Activated CD8-positive, alpha-beta memory T cell treated with anti-CD3 and anti-CD28 coated beads, Interleukin-2, amount 50 U/mL, for 1 hour (primary cell): ENCODE results near the gene PDE4D.
"Not testable (repeated sequence)": the region's sequence is repeated elsewhere in the genome, so short reads cannot be mapped to it uniquely, and the experiment has no call there.

ENCODE experiments used
- DNase-seq: peaks from one replicate; pipeline ENCODE4 v3.0.0-alpha.2; 2020; ENCODE audit errors: extremely low read depth

Gene PDE4D

DNA sequence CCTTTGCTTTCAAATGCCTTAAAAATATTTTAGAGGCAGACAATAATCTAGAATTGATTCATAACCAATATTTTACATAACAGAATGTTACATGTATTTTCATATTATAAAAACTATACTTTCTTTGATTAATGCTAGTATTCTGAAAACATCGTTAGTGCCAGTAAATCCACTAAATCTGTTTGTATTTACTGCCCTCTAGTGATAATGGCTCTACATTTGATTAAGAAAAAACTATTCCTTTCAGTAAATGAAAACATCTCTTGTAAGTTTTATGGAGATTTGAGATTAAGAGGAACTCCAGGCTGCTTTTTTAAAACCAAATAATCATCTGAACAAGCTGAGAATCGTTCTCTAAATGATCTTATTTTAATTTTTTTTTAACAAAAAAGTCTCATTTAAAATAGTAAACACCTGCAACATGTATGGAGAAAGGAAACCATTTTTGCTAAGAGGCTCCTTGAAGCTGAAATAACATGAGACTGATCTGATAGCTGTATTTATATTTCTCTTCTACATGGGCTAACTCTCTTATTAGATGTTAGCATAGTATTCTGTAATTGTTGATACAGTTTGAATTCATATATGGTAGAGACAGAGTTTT lies 886.0 kb downstream of the PDE4D start:
- no peak for DNase-seq

DNA sequence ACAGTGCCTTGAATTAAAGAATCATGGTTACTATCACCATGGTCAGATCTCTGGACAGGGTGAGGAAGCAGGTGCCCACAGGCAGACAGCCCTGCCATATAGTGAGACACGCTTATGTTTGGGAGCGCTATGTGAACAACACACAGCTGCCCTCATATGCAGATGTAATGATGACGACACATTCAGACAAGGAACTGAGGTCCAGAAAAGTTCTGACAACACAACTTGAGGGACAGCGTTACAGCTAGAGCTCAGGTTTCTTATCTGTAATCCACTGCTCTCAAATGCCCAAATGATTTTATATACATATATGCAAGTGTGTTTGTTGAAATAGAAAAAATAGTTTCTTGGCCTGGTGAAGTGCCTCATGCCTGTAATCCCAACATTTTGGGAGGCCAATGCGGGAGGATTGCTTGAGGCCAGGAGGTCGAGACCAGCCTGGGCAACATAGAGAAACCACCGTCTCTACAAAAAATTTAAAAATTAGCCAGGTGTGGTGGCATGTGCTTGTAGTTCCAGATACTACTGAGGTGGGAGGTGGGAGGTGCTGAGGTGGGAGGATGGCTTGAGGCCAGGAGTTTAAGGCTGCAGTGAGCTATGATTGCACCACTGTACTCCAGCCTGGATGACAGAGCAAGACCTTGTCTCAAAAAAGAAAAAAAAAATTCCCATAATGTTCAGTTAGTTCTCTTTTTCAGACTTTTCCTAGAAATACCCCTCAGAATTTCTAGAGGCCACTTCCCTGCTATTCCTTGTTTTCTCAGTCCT lies 887.4 kb downstream of the PDE4D start:
- no peak for DNase-seq

DNA sequence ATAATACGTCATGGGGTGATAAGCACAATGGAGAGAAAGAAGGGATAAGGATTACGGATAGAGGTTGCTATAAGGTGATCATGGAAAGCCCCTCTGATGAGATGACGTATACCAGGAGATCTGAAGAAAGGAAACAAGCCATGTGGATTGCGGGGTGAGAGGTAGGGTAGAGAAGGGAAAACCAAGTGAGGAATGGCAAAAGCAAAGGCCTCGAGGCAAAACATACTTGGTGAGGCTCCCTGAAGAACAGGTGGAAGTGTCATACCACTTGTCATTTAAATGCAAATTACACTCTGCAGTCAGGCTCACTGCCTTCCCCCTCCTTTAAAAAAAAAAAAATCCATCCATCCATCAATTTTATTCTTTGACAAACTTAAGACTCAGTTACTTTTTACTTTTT lies 889.9 kb downstream of the PDE4D start:
- DNase-seq = no peak

DNA sequence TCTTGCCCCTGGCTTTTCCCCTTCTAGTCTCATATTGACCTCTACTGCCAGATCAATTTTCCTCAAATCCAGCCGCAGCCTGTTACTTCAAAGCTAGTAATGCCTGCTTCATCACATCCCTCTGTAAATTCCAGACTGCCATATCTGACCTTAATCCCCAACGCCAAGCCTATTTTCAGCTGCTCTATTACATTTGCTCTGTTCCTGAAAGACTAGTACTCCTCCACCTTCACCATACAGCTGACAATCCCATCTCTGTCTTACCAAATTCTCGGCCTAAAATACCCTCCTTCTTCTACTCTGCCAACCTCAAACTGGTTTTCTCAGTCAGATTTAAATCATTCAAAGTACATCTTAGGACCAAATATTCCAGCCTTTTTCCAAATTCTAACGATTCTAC lies 890.4 kb downstream of the PDE4D start:
- no peak for DNase-seq

DNA sequence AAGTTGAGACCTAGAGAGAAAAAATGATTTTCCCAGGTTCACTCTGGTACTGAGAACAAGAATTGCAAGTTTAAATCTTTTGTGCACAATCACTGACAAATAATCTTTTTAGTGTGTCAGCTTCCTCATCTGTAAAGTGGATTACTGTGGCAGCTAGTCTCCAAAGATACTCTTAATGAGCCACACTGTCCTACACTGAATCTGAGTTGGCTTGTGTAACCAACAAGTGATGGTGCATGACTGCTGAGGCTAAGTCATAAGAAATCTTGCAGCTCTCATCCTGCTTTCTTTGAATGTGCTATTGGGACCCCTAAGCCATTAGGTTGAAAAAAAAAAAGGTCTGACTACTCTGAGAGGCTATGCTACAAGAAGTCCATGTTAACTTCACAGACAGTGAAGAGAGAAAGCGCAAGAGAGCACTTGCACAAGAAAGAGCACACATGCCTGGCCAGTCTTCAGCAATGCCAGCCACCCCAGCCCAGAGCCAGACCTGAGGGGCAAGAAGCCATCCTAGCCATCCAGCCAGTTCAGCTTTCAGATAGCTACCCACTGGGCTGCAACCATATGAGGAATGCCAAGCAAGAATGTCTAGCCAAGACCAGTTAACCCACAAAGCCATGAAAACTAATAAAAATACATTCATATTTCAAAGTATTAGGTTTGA lies 891.2 kb downstream of the PDE4D start:
- no peak for DNase-seq

DNA sequence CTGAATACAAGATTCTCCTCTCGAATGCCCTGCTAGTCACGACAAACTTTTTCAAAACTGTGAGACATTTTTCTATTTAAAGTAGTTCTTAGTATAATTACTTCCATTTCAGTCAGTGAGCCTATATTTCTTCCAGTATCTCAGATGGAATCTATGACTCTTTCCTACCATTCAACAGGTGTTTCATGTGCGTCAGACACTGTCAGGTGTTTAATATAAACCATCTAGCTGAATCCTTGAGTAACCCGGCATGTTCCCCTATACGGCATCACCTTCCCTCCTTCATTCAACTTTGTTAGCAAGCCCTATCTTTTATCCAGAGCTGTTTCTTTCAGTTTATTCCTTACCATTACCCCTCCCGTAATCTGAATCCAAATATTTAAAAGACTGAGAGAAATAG lies 891.8 kb downstream of the PDE4D start:
- DNase-seq = no peak

DNA sequence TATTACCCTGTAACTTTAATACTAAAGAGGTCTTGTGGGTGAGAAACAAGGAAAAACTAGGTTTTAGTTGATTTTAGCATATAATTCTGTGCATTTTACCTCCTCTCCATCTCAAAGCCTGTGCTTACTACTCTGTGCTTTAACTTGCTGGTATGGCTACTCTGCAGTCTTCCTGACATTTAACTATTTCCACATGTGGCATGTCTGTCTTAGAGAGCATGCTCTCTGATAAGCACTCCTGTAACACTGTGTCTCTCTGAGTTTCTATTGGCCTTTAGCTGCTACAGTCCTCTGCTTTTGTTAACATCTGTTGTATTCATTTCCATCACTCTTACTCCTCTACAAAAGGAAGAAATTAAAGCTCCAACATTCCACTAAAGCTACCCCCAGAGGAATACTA lies 892.4 kb downstream of the PDE4D start:
- no peak for DNase-seq

DNA sequence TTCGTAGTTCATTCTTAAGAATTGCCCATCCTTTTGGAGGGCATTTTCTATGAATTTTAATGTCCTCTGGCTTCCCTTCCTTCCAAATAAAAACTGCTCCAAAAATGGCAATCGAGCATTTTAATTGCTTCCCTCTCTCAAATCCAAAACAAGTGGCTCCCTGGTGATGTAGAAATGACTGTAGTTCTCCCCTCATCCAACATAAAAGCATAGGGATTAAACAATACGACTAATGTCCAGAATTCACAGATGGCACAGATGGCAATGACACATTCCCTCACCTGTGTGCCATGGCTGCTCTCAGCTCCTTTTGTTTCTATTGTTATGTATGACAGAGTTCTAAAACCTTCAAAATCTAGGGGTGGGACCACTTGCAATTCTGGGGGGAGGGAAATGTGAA lies 893.3 kb downstream of the PDE4D start:
- no peak for DNase-seq

DNA sequence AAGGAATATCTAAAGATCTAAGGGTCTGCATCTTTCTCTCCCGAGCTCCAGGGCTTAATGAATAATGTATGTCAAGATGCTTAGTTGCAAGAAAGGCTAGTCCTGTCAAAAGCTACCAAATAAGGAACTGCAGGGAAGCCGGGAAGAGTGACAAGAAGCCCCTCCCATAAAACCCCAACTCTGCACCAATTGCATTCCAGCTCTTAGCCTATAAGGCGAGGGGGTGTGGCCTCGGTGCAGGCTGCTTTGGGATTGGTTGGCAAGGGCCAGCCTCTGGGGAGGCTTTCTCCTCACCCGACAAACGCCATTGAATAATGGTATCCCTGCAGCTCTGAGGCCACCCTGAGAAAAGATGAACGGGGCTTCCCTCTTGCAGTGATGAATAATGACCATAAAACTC lies 893.7 kb downstream of the PDE4D start:
- no peak for DNase-seq

DNA sequence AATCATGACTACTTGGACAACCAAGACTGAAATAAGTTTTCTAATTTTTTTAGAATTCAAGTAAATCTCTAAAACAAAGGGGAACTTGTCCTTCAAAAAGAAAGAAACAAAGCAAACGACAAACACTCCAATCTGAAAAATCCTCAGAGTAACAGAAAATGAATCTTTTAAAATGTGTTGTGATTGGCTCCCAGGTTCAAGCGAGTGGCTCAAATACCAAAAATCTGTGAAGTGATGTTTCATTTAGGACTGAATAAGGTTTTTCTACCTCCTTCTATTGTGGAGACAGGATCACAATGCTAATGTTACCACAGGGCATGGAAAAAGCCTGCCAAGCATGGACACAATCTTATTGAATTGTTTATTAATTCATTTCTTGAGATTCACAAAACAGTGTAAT lies 895.0 kb downstream of the PDE4D start:
- DNase-seq = no peak

DNA sequence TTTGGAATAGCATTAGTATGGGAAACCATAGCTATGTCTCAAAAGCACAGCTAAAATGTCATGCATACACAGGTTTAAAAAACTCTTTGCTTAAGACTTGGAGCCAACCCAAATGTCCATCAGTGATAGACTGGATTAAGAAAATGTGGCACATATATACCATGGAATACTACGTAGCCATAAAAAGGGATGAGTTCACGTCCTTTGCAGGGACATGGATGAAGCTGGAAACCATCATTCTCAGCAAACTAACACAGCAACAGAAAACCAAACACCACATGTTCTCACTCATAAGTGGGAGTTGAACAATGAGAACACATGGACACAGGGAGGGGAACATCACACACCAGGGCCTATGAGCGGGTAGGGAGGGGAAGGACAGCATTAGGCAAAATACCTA lies 897.7 kb downstream of the PDE4D start:
- not testable (repeated sequence) for DNase-seq

DNA sequence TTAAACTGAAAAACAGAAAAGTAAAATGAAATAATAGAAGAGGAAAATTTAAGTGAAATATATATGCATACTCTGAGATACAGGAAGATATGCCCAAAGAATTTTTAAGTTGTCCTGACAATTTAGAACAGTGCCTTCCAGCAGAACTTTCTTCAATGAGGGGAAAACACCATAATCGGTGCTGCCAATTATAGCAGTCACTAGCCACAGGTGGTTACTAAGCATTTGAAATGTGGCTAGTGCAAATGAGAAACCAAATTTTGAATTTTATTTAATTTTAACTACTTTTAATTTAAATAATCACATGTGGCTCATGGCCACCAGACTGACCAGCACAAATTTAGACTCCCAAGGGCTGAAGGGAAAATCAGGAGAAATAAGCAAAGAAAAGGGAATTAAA lies 900.1 kb downstream of the PDE4D start:
- DNase-seq = no peak

DNA sequence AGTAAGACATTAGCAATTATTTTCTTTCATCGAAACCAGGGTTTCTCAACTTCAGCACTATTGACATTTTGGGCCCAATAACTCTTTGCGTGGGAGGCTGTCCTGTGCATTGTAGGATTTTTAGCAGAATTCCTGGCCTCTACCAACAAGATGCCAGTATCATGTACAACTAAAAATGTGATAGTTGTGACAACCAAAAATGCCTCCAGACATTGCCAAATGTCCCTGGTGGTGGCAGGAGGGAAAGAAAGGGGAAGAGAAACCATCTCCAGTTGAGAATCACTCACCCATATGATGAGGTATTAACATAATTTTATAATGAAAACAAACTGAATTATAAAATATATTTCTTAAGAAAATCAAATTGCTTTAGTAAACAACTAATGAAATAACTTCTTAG lies 904.6 kb downstream of the PDE4D start:
- DNase-seq = no peak

DNA sequence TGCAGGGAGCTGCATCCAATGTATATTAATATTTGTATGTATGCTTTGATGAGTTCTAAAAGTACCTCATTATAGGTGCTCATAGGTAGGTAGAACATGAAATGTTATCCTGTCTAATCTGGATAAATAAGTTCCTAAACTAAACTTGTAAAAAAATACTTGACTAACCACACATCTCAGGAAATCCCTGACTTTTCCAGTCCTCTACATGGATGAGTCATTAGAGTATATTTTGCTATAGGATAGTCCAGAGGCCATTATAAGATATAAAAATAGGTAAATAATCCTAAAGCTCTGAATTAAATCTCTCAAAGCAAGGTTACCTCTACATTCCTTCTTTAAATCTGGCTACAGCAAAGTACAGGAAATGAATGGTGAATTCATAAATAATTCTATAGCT lies 906.3 kb downstream of the PDE4D start:
- DNase-seq = no peak

DNA sequence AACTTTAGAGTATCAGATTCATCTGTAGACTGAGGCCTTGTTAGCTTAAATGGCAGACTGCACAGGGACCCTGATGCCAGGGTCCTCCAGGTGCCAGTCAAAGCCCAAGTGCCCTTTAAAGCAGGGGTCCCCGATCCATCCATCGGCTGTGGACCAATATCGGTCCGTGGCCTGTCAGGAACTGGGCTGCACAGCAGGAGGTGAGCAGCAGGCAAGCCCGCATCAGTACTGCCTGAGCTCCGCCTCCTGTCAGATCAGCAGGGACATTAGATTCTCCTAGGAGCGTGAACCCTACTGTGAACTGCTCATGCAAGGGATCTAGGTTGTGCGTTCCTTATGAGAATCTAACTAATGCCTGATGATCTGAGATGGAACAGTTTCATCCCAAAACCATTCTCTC lies 907.2 kb downstream of the PDE4D start:
- DNase-seq = no peak

DNA sequence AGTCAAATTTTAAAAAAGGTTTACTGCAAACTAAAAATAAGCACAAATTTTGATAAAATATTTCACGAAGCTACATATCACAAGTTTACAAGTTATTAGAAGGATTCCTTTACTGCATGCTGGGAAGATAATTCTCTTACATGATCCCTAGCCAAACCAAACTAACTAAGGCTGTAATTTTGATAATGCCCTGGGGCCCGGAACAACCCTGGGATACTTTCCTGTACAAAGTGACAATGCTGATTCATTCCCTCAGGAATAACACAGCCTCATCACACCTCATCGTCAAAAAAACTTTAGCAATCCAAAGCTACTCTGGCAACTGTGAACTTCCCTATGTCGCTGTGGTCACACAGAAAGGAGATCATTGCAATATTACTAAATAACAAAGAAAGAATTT lies 907.8 kb downstream of the PDE4D start:
- DNase-seq = no peak

DNA sequence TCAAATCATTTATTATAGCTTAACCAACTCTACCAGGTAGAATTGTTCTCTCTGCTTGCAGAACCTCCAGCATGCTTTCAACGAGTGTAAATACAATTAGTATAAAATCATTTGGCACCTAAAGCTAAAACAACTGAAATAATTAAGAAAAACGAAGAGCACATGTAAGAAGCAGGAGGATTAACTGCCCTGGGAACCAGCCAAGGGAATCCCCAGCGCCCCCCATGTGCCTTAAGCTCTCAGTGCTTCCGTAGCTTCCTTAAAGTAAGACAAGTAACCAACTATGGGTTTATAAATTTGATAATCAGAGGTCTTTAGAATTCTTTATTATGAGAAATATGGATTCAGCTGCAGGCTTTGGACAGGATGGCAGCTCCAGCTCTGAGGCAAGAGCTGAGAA lies 908.2 kb downstream of the PDE4D start:
- DNase-seq = no peak

DNA sequence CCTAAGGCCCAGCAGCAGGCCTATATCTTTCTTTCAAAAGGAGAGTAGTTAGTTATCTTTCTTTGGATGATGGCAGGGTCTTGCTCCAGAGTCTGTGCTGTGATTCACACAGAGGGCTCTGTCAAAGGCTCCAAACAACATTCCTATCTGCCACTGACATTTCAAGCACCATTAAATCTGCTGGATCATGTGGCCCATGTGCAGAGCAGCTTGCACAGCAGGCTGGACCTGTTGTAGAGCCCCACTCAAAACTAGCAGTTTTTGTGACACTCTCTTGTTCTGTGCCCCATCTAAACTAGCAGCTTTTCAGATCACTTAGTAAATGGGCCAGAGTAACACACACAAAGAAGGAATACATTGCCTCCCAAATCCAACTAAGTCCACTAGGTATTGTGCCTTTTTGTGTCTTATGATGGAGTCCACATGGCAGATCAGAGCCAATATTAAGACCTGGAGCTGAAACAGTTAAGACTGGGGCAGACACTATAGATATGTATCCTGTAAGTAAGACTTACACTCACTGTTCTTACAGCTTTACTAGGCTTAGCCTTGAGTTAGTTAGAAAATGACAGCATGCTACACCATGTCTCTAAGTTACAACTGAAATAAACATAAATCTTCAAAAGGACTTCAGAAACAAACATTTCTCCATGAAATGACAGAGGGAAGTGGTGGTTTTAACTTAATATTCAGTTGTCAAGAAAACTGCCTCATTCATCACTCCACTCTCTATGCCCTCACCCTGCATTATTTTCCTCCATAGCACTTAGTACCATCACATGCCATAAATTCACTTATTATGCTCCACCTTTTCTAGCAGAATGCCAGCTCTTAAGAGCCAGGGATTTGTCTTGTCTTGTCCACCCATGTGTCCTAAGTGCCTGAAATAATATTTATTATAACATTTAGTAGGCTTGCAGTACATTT lies 909.7 kb downstream of the PDE4D start:
- no peak for DNase-seq

DNA sequence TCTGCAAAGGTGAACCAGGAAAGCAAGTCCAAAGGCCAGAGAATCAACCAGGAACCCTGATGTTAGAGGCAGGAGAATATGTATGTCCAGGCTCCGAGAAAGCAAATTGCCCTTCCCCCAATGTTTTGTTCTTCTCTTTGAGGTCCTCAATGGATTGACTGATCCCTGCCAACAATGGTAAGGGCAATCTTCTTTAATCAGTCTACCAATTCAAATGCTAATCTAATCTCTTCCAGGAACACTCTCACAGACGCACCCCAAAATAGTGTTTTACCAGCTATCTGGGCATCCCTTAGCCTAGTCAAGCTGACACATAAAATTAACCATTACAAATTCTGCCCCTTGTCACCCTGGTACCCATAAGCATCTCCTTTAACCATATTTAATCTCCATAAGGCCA lies 912.6 kb downstream of the PDE4D start:
- DNase-seq = no peak

DNA sequence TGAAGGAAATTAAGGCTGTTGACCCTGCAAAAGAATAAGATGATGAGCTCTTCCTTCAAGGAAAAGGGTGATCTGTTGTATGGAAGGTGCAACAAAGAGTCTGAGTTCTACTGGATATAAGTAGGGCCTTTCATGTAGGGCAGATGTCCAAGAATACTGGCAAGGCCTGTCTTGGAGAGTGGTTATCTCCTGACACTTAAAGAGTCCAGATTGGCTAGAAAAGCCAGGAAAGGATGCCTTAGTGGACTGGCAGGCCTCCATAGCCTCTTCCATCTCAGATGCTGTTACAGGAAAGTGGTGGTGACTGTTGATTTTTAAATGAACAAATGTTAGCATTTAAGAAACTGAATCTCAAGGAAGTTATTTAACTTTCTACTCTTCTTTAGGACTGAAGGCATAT lies 914.4 kb downstream of the PDE4D start:
- no peak for DNase-seq

DNA sequence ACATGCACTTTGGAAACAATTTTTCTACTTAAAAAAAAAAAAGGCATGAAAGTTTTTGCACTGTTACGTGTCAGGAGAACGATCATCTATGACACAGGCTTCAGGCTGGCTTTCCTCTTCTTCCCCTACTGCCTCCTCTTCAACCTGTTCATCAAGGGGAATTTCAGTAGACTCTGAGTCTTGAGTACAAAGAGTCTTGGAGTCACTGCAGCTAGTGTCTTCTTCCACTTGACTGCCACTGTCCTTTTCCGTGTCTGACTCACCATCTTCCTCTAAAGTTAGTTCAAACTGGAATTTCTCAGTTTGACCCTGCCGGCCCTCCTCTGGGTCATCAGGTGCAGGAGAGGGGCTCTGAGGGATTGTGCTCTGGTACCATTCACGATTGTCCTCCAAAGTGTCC lies 918.9 kb downstream of the PDE4D start:
- DNase-seq = no peak

DNA sequence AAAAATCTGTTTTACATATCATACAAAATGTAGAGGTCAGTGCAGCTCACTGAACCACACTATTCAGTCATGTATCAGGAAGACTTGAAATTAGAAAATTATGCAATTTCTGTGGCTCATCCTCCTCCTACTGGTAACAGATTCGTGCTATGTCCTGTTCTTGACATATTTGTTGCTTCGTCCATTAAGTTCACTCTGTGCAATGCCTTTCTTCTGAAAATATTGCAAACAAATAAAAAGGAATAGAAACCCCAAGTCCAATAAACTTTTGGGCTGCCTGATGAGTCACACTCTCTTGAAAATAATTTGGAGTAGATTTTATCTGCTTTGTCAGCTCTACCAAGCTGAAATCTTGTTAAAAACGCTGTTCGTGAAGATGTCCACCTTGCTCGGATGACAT lies 919.4 kb downstream of the PDE4D start:
- no peak for DNase-seq
